Immature natural killer cell (primary cell): Measurements from ENCODE around the gene HCN3. TPM values are rescaled to one million over a fixed set of nuclear protein-coding genes. Genes with fewer than 3 reads are reported as not detected.

ENCODE experiments used
- DNase-seq, 3 donors: peaks; one replicate each; pipeline ENCODE4 v3.0.0; 2022; ENCODE audit warnings: mixed read lengths in 1 of 3
- H3K27ac Mint-ChIP-seq, 6 donors: one replicate each; pipeline ENCODE4 v1.8.0; 2020; ENCODE audit warnings: mixed read lengths in 6 of 6, mild to moderate bottlenecking in 5 of 6, inconsistent platforms in 4 of 6, moderate library complexity in 3 of 6
- H3K27me3 Mint-ChIP-seq, 3 donors: one replicate each; pipeline ENCODE4 v1.8.0; 2020 to 2021; ENCODE audit warnings: low read depth in 3 of 3, mild to moderate bottlenecking in 3 of 3, mixed read lengths in 3 of 3, moderate library complexity in 3 of 3, inconsistent platforms in 1 of 3
- H3K36me3 Mint-ChIP-seq, 3 donors: one replicate each; pipeline ENCODE4 v1.8.0; 2020; ENCODE audit warnings: mixed read lengths in 3 of 3, inconsistent platforms in 2 of 3, mild to moderate bottlenecking in 2 of 3
- H3K4me1 Mint-ChIP-seq, 2 donors: one replicate each; pipeline ENCODE4 v1.8.0; 2020; ENCODE audit warnings: inconsistent platforms in 2 of 2, mild to moderate bottlenecking in 2 of 2, mixed read lengths in 2 of 2, moderate library complexity in 1 of 2
- H3K4me3 Mint-ChIP-seq, 5 donors: one replicate each; pipeline ENCODE4 v1.8.0; 2020; ENCODE audit warnings: mild to moderate bottlenecking in 5 of 5, mixed read lengths in 5 of 5, inconsistent platforms in 3 of 5, moderate library complexity in 3 of 5
- H3K9me3 Mint-ChIP-seq, 6 donors: one replicate each; pipeline ENCODE4 v1.8.0; 2020; ENCODE audit warnings: mild to moderate bottlenecking in 6 of 6, mixed read lengths in 6 of 6, inconsistent platforms in 4 of 6, moderate library complexity in 3 of 6
- polyA plus RNA-seq, 3 donors: library from polyadenylated mRNA; unstranded; fragments of 300-500 nt; fragmentation: Illumina TruSeq; gene quantifications; one replicate each; pipeline ENCODE4 v1.2.3, GENCODE V29; 2021

The HCN3 gene
- polyA plus RNA-seq, 3 donors from 2014 or later, result 0.52 TPM; not detected in 2

GRCh38 chr1:155318082-155318481 is 40.8 kb downstream of the HCN3 start:
- no peaks in the 10 kb centered on the region for H3K9me3 Mint-ChIP-seq
- no peak overlapping the region for H3K4me3 Mint-ChIP-seq

GRCh38 chr1:155319536-155319935 is 42.3 kb downstream of the HCN3 start:
- peaks cover 0 to 3% (median 3%) of the 10 kb centered on the region in 3 donors for H3K27me3 Mint-ChIP-seq
- no peak for DNase-seq
- H3K4me1 Mint-ChIP-seq, result peaks cover 13 to 23% of the 10 kb centered on the region in 2 donors
- H3K36me3 Mint-ChIP-seq, result peaks cover 0 to 8% (median 0%) of the 10 kb centered on the region in 3 donors
- H3K9me3 Mint-ChIP-seq, result no peaks in the 10 kb centered on the region
- H3K27ac Mint-ChIP-seq, result no peak overlapping the region
- H3K4me3 Mint-ChIP-seq, result peak overlapping the region in 1 of 5 donors; percentile 73

More at GRCh38 chr1:155318082-155318481, 40.8 kb downstream of the HCN3 start:
- H3K27me3 Mint-ChIP-seq, result peaks cover 0 to 5% (median 0%) of the 10 kb centered on the region in 3 donors
- H3K27ac Mint-ChIP-seq, result peak overlapping the region in 1 of 6 donors; percentile 42
- no peak for DNase-seq
- H3K36me3 Mint-ChIP-seq, result peaks cover 0 to 8% (median 4%) of the 10 kb centered on the region in 3 donors
- H3K4me1 Mint-ChIP-seq, result peaks cover 13 to 23% of the 10 kb centered on the region in 2 donors

GRCh38 chr1:155320252-155320651 is 43.0 kb downstream of the HCN3 start:
- DNase-seq, result no peak
- Mint-ChIP-seq H3K4me3 (peak overlapping the region; percentile 68 to 78 (median 74)), H3K27me3 (peaks cover 0 to 3% (median 3%) of the 10 kb centered on the region in 3 donors), H3K27ac (peak overlapping the region in 3 of 6 donors; percentile 9 to 41 (median 36)), H3K9me3 (no peaks in the 10 kb centered on the region), H3K4me1 (peaks cover 13 to 26% of the 10 kb centered on the region in 2 donors), H3K36me3 (peaks cover 0 to 8% (median 0%) of the 10 kb centered on the region in 3 donors)

GRCh38 chr1:155320661-155321617 is 43.7 kb downstream of the HCN3 start, which contains the start of gene RUSC1:
RUSC1 (plus strand) TSS chr1:155320894; CDS start chr1:155321774, 880 bp downstream.
- peak within 1 kb of the TSS; percentile 68 to 78 (median 74) for H3K4me3 Mint-ChIP-seq
- peak; percentile 56 to 62 (median 60) for DNase-seq
- H3K36me3 Mint-ChIP-seq, result peaks cover 0 to 8% (median 0%) of the 10 kb centered on the region in 3 donors
- no peaks in the 10 kb centered on the region for H3K9me3 Mint-ChIP-seq
- peaks cover 0 to 8% (median 4%) of the 10 kb centered on the region in 3 donors for H3K27me3 Mint-ChIP-seq
- peaks cover 18 to 28% of the 10 kb centered on the region in 2 donors for H3K4me1 Mint-ChIP-seq
- peak within 1 kb of the TSS in 3 of 6 donors; percentile 36 to 60 (median 41) for H3K27ac Mint-ChIP-seq

- DNase-seq, result no peak
- Mint-ChIP-seq H3K27me3 (peaks cover 0 to 9% (median 5%) of the 10 kb centered on the region in 3 donors), H3K4me1 (peaks cover 24 to 30% of the 10 kb centered on the region in 2 donors), H3K4me3 (peak overlapping the region; percentile 73 to 87 (median 74)), H3K36me3 (peaks cover 0 to 8% (median 0%) of the 10 kb centered on the region in 3 donors), H3K9me3 (no peaks in the 10 kb centered on the region), H3K27ac (peak overlapping the region in 1 of 6 donors; percentile 23)
Measured at GRCh38 chr1:155321639-155322503, 44.6 kb downstream of the HCN3 start.

GRCh38 chr1:155322571-155322952 is 45.3 kb downstream of the HCN3 start:
- Mint-ChIP-seq H3K36me3 (peaks cover 0 to 8% (median 0%) of the 10 kb centered on the region in 3 donors), H3K27me3 (peaks cover 0 to 9% (median 5%) of the 10 kb centered on the region in 3 donors), H3K4me1 (peaks cover 24 to 30% of the 10 kb centered on the region in 2 donors), H3K27ac (peak overlapping the region in 1 of 6 donors; percentile 23), H3K4me3 (peak overlapping the region; percentile 73 to 87 (median 74)), H3K9me3 (no peaks in the 10 kb centered on the region)
- no peak for DNase-seq

GRCh38 chr1:155322953-155323728 is 45.9 kb downstream of the HCN3 start:
- peaks cover 0 to 8% (median 0%) of the 10 kb centered on the region in 3 donors for H3K36me3 Mint-ChIP-seq
- peak overlapping the region; percentile 85 to 92 (median 88) for H3K4me3 Mint-ChIP-seq
- H3K9me3 Mint-ChIP-seq, result no peaks in the 10 kb centered on the region
- H3K27ac Mint-ChIP-seq, result peak overlapping the region in 5 of 6 donors; percentile 23 to 95 (median 82)
- peaks cover 24 to 30% of the 10 kb centered on the region in 2 donors for H3K4me1 Mint-ChIP-seq
- peak; percentile 87 for DNase-seq
- peaks cover 0 to 9% (median 5%) of the 10 kb centered on the region in 3 donors for H3K27me3 Mint-ChIP-seq

GRCh38 chr1:155323729-155324036 is 46.4 kb downstream of the HCN3 start:
- Mint-ChIP-seq H3K9me3 (no peaks in the 10 kb centered on the region), H3K4me3 (peak overlapping the region; percentile 85 to 92 (median 88)), H3K27me3 (peaks cover 0 to 9% (median 5%) of the 10 kb centered on the region in 3 donors), H3K27ac (peak overlapping the region in 5 of 6 donors; percentile 68 to 95 (median 87)), H3K4me1 (peaks cover 24 to 30% of the 10 kb centered on the region in 2 donors), H3K36me3 (peaks cover 0 to 5% (median 0%) of the 10 kb centered on the region in 3 donors)
- DNase-seq, result peak; percentile 71 to 78 (median 74)

- Mint-ChIP-seq H3K4me1 (peaks cover 24 to 30% of the 10 kb centered on the region in 2 donors), H3K27ac (peak overlapping the region; percentile 55 to 95 (median 86)), H3K9me3 (no peaks in the 10 kb centered on the region), H3K36me3 (peaks cover 0 to 1% (median 0%) of the 10 kb centered on the region in 3 donors), H3K27me3 (peaks cover 0 to 9% (median 5%) of the 10 kb centered on the region in 3 donors), H3K4me3 (peak overlapping the region; percentile 85 to 92 (median 88))
- peak; percentile 83 to 86 (median 84) for DNase-seq
Measured at GRCh38 chr1:155324037-155324716, 46.9 kb downstream of the HCN3 start.

- Mint-ChIP-seq H3K27me3 (peaks cover 0 to 9% (median 5%) of the 10 kb centered on the region in 3 donors), H3K9me3 (no peaks in the 10 kb centered on the region), H3K27ac (peak overlapping the region in 5 of 6 donors; percentile 37 to 79 (median 60)), H3K36me3 (peaks cover 0 to 2% (median 0%) of the 10 kb centered on the region in 3 donors), H3K4me3 (peak overlapping the region; percentile 85 to 92 (median 88)), H3K4me1 (peaks cover 21 to 27% of the 10 kb centered on the region in 2 donors)
- DNase-seq, result peak in 1 of 3 donors; percentile 20
Measured at GRCh38 chr1:155324717-155325602, 47.7 kb downstream of the HCN3 start.

GRCh38 chr1:155325603-155325893 is 48.3 kb downstream of the HCN3 start:
- Mint-ChIP-seq H3K27me3 (peaks cover 0 to 7% (median 5%) of the 10 kb centered on the region in 3 donors), H3K27ac (peak overlapping the region; percentile 51 to 88 (median 68)), H3K36me3 (peaks cover 0 to 5% (median 1%) of the 10 kb centered on the region in 3 donors), H3K4me1 (peaks cover 15 to 21% of the 10 kb centered on the region in 2 donors), H3K4me3 (peak overlapping the region; percentile 42 to 85 (median 65)), H3K9me3 (no peaks in the 10 kb centered on the region)
- DNase-seq, result no peak
